HG02943 (cell line): ENCODE results near the gene CYP4F22.
"Not testable (repeated sequence)": the region's sequence is repeated elsewhere in the genome, so short reads cannot be mapped to it uniquely, and the experiment has no call there.

ENCODE experiments used
- ATAC-seq: cut with Tn5 transposase; IDR thresholded peaks from one replicate; pipeline ENCODE4 v1.9.1; 2021; ENCODE audit warnings: mild to moderate bottlenecking, low read depth, moderate library complexity; ENCODE audit not compliant: unreplicated experiment

The CYP4F22 gene

DNA sequence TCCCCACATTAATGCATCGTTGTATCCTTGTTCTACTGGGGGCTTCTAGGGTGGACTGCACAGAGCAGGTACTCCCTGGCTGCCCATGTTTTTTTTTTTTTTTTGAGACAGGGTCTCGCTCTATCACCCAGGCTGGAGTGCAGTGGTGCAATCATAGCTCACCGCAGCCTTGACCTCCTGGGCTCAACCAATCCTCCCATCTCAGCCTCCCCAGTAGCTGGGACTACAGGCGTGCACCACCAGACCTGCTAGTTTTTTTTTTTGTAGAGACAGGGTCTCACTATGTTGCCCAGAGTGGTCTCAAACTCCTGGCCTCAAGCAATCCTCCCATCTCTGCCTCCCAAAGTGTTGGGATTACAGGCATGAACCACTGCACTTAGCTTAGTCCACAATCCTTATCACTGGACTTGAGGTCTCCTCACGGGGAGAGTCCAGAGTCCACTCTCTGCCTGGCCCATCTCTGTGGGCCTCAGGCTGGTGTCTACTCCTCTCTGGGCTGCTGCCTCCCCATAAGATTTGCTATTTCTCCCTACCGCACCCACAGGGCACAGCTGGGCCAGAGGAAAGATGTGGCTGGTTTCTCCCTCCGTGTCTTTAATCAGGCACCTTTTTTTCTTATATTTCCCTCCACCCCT lies 56.3 kb downstream of the CYP4F22 start:
- no peak for ATAC-seq

DNA sequence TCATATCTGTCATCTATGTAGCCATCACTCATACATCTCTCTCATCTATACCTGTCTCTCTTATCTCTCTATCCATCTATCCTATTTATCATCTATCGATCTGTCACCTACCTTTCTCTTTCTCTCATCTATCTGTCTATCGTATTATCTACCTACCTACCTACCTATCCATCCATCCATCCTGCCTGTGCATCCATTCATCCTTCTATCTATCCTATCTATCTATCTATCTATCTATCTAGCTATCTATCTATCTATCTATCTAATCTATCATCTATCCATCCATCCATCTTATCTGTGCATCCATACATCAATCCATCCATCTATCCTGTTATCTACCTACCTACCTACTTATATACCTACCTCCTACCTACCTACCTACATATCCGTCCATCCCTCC lies 62.1 kb downstream of the CYP4F22 start:
- no peak for ATAC-seq

DNA sequence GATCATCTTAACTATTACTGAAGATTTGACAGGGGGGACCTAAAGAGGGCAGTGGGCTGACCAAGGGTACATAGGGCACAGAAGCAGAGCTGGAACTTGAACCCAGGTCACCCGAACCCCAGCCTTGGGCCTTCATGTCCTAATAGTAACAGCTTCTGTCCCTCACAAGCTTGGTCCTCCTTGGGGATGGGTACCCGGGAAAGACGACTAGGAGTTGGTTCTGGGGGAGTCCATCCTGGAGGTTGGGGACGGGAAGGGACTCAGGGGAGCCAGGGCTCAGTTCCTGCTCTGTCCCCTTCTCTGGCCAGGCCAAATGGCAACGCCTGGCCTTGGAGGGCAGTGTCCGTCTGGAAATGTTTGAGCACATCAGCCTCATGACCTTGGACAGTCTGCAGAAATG lies 67.1 kb downstream of the CYP4F22 start:
- no peak for ATAC-seq

DNA sequence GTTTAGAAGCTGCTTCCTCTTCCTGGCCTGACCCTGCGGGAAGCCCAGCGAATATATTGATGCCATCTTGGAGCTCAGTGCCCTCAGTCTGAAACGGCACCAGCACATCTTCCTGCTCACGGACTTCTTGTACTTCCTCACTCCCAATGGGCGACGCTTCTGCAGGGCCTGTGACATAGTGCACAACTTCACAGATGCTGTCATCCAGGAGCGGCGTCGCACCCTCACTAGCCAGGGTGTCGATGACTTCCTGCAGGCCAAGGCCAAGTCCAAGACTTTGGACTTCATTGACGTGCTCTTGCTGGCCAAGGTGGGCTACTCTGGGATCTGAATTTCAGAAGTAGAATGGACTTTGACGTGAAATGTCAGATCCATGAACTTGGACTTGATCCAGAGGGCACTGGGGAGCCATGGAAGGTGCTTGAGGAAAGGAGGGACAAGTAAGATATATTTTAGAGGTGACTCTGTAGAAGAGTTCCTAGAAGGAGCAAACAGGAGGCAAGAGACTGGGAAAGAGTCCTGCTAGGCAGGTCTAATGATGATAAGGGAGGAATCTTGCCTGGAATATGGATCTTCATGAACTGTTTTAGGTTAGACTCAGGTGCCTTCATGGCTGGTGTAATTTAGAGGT lies 68.3 kb downstream of the CYP4F22 start:
- ATAC-seq: no peak

GRCh38 chr19:15577184-15577771 lies 69.0 kb downstream of the CYP4F22 start:
- no peak for ATAC-seq

DNA sequence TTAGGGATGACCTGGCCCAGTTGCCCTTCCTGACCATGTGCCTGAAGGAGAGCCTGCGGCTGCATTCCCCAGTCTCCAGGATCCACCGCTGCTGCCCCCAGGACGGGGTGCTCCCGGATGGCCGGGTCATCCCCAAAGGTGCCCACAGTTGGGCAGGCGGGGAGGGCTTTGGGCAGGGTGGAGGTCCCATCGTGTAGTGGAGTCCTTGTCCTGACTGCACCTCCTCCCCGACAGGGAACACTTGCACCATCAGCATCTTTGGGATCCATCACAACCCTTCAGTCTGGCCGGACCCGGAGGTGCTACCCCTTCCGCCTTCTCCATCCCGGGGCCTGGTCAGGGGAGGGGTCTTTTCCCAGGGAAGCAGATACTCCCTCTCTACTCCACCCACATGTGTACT lies 75.0 kb downstream of the CYP4F22 start:
- no peak for ATAC-seq

- ATAC-seq: no peak
Observed at GRCh38 chr19:15584095-15584494, 75.8 kb downstream of the CYP4F22 start.

DNA sequence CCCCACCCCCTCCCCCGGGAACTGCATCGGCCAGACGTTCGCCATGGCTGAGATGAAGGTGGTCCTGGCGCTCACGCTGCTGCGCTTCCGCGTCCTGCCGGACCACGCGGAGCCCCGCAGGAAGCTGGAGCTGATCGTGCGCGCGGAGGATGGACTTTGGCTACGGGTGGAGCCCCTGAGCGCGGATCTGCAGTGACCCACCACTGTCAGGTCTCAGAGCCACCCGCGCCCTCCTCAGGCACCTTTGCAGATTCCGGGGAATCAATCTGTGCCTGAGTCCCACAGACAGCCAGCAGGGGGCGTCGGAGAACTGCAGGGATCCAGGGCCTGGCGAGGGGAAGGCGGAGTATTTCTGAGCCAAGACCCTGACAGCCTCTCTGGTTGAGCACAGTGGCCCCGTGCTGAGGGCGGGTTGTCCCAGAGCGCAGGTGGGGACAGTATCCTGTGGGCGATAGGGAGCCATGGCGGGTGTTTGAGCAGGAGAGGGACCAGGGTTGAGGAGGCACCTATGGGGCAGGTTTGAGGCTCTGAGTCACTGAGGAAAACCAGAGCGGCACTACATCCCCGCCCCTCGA lies 76.3 kb downstream of the CYP4F22 start:
- ATAC-seq: no peak

GRCh38 chr19:15587663-15588062 lies 79.3 kb downstream of the CYP4F22 start:
- ATAC-seq: no peak

DNA sequence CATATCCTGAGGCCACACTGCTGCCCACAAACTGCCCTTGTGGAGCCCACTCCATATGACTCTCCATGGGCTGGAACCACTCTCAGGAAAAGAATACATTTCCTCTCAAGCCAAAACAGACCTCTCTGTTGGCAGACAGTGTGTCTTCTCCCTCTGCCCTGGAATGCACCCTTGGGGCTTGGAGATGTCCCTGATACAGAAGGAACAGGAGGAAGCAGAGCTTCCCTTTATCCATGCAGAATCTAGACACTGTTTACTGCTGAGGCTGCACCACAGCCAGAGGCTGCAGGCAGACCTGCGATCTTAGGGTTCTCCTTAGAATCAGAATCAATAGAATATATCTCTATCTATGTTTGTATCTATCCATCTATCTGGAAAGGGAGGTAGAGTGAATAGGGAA lies 79.9 kb downstream of the CYP4F22 start:
- no peak for ATAC-seq

GRCh38 chr19:15589760-15590451 lies 81.6 kb downstream of the CYP4F22 start:
- ATAC-seq: no peak

DNA sequence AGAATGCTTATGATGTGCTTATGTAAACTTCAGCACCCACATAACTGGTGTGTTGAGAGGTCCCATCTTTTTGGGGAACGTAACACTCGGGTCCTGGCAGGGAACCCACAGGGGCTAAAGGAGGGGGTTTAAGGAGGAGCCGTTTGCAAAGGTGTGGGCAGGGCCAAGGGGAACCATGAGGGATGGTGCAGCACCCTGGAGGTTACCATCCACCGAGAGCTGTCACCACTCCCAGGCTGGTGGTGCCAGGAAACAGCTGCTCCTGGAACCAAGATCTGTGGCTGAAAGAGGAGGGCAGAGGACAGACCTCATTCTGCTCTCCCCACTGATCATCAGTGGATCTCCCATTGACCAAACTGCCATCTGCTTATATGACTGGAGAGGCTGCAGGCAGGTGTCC lies 83.5 kb downstream of the CYP4F22 start:
- no peak for ATAC-seq

GRCh38 chr19:15592506-15592905 lies 84.2 kb downstream of the CYP4F22 start:
- ATAC-seq: not testable (repeated sequence)

- ATAC-seq: not testable (repeated sequence)
Observed at GRCh38 chr19:15593766-15594165, 85.4 kb downstream of the CYP4F22 start.

GRCh38 chr19:15595069-15595468 lies 86.7 kb downstream of the CYP4F22 start:
- no peak for ATAC-seq
